Neuronal stem cell (in vitro differentiated cells): ENCODE results near the gene MAPRE3.

ENCODE experiments used
- DNase-seq: peaks from one replicate; pipeline ENCODE4 v3.0.0-alpha.2; 2013; ENCODE audit warnings: low spot score
- H2AFZ ChIP-seq: one replicate; pipeline ENCODE4 v1.6.1; 2013; ENCODE audit warnings: mild to moderate bottlenecking, low read length, inconsistent platforms
- H2AK5ac ChIP-seq: 2 replicates; pipeline ENCODE4 v1.6.1; 2013; ENCODE audit warnings: low read depth, mild to moderate bottlenecking, inconsistent platforms, low read length, moderate library complexity, mixed read lengths
- H2BK120ac ChIP-seq: 2 replicates; pipeline ENCODE4 v1.6.1; 2013; ENCODE audit warnings: low read depth, mild to moderate bottlenecking, inconsistent platforms, low read length, moderate library complexity, mixed read lengths
- H2BK12ac ChIP-seq: one replicate; pipeline ENCODE4 v1.6.1; 2013; ENCODE audit warnings: low read length, inconsistent platforms
- H2BK15ac ChIP-seq: 2 replicates; pipeline ENCODE4 v1.6.1; 2013; ENCODE audit warnings: mild to moderate bottlenecking, low read length, inconsistent platforms, mixed read lengths
- H2BK5ac ChIP-seq: one replicate; pipeline ENCODE4 v1.6.1; 2013; ENCODE audit warnings: inconsistent platforms, mild to moderate bottlenecking, low read length, moderate library complexity
- H3K14ac ChIP-seq: one replicate; pipeline ENCODE4 v1.6.1; 2013; ENCODE audit warnings: low read length, inconsistent platforms
- H3K18ac ChIP-seq: 2 replicates; pipeline ENCODE4 v1.6.1; 2013; ENCODE audit warnings: low read length, inconsistent platforms
- H3K23ac ChIP-seq: 2 replicates; pipeline ENCODE4 v1.6.1; 2013; ENCODE audit warnings: low read depth, mild to moderate bottlenecking, mixed read lengths, low read length, inconsistent platforms; ENCODE audit not compliant: poor library complexity
- H3K27ac ChIP-seq: replicated peaks from 3 replicates; pipeline ENCODE4 v1.5.1; 2013; ENCODE audit warnings: low read length, inconsistent platforms
- H3K27me3 ChIP-seq, 3 experiments: 2 replicates each; pipeline ENCODE4 v1.6.1; 2013; ENCODE audit warnings: low read length in 3 of 3, mild to moderate bottlenecking in 2 of 3, inconsistent platforms in 1 of 3, low read depth in 1 of 3, mixed read lengths in 1 of 3, moderate library complexity in 1 of 3; ENCODE audit not compliant: control insufficient read depth in 3 of 3, insufficient read depth in 3 of 3
- H3K36me3 ChIP-seq, 2 donors: replicated peaks in 1 of 2; 2 replicates each; pipeline ENCODE4 v1.6.1; 2013; ENCODE audit warnings: low read length in 2 of 2; ENCODE audit not compliant: control insufficient read depth in 2 of 2, insufficient read depth in 2 of 2
- H3K4ac ChIP-seq: 2 replicates; pipeline ENCODE4 v1.6.1; 2013; ENCODE audit warnings: inconsistent platforms, mild to moderate bottlenecking, low read length, moderate library complexity
- H3K4me1 ChIP-seq, 2 donors: 1 replicate in 1 of 2; 2 replicates in 1 of 2; pipeline ENCODE4 v1.6.1; 2013; ENCODE audit warnings: low read length in 2 of 2, low read depth in 1 of 2; ENCODE audit not compliant: control insufficient read depth in 2 of 2, insufficient read depth in 1 of 2
- H3K4me2 ChIP-seq: one replicate; pipeline ENCODE4 v1.6.1; 2013; ENCODE audit warnings: mild to moderate bottlenecking, low read length, inconsistent platforms; ENCODE audit not compliant: insufficient read depth, poor library complexity, severe bottlenecking
- H3K4me3 ChIP-seq, 2 donors: 2 replicates each; pipeline ENCODE4 v1.5.1; 2013; ENCODE audit warnings: low read length in 2 of 2, mild to moderate bottlenecking in 2 of 2, inconsistent platforms in 1 of 2, moderate library complexity in 1 of 2
- H3K79me1 ChIP-seq: one replicate; pipeline ENCODE4 v1.6.1; 2013; ENCODE audit warnings: low read depth, mild to moderate bottlenecking, inconsistent platforms, low read length, moderate library complexity
- H3K9ac ChIP-seq: one replicate; pipeline ENCODE4 v1.6.1; 2013; ENCODE audit warnings: mild to moderate bottlenecking, low read depth, low read length, inconsistent platforms; ENCODE audit not compliant: poor library complexity
- H3K9me3 ChIP-seq, 2 donors: replicated peaks in 1 of 2; 2 replicates each; pipeline versions ENCODE3 to v1.6.1; 2013; ENCODE audit warnings: low read length in 2 of 2, mild to moderate bottlenecking in 2 of 2, inconsistent platforms in 1 of 2, low read depth in 1 of 2, mixed read lengths in 1 of 2, moderate library complexity in 1 of 2; ENCODE audit not compliant: control insufficient read depth in 2 of 2, insufficient read depth in 1 of 2
- H4K8ac ChIP-seq: one replicate; pipeline ENCODE4 v1.6.1; 2013; ENCODE audit warnings: low read depth, mild to moderate bottlenecking, inconsistent platforms, low read length, moderate library complexity
- H4K91ac ChIP-seq: one replicate; pipeline ENCODE4 v1.6.1; 2013; ENCODE audit warnings: low read length, low read depth, mild to moderate bottlenecking, inconsistent platforms; ENCODE audit not compliant: poor library complexity
- WGBS, 2 donors: extraction: QIAGEN DNeasy Blood & Tissue Kit; methylation state at CpG; one replicate each; pipeline ENCODE4 v1.1.7; 2013; ENCODE audit warnings: missing lambda C conversion rate in 2 of 2, mixed read lengths in 1 of 2; ENCODE audit not compliant: insufficient read length in 2 of 2, insufficient replicate concordance in 1 of 2; ENCODE audit errors: extremely low coverage in 2 of 2; 5-methylcytosine and 5-hydroxymethylcytosine counted together

Gene MAPRE3

GRCh38 chr2:27071277-27071989 lies 101.0 kb downstream of the MAPRE3 start, which contains the start of gene OST4:
TSS of gene OST4 (minus strand) at chr2:27071654.
- Histone ChIP-seq H3K9ac (peak within 1 kb of the TSS; percentile 96), H2BK120ac (peak within 1 kb of the TSS; percentile 66), H4K91ac (no peak within 1 kb of the TSS), H3K27me3 (no peaks in the 10 kb centered on the region), H3K4me3 (peak within 1 kb of the TSS; percentile 92 to 94), H3K4ac (peak within 1 kb of the TSS; percentile 53), H3K23ac (peak within 1 kb of the TSS; percentile 95), H3K36me3 (peaks cover 23 to 39% of the 10 kb centered on the region in 2 donors), H3K27ac (peak within 1 kb of the TSS; percentile 51), H2BK15ac (peak within 1 kb of the TSS; percentile 60), H2AFZ (peak within 1 kb of the TSS; percentile 92), H3K4me1 (peaks cover 12 to 20% of the 10 kb centered on the region in 2 donors), H3K9me3 (no peaks in the 10 kb centered on the region), H3K79me1 (peaks cover 7% of the 10 kb centered on the region), H2BK5ac (peak within 1 kb of the TSS; percentile 89), H4K8ac (no peak within 1 kb of the TSS), H2BK12ac (peak within 1 kb of the TSS; percentile 17), H3K4me2 (peak within 1 kb of the TSS; percentile 92), H3K14ac (peak within 1 kb of the TSS; percentile 26), H3K18ac (peak within 1 kb of the TSS; percentile 98), H2AK5ac (peak within 1 kb of the TSS; percentile 82)
- peak; percentile 90 for DNase-seq
- WGBS, 2 donors = no CpG with 5 or more reads among the region's 86 CpGs

- peaks cover 23 to 34% of the 10 kb centered on the region in 2 donors for H3K36me3 ChIP-seq
- WGBS, 2 donors = no CpG with 5 or more reads among the region's 34 CpGs
- H3K4me3 ChIP-seq = peak overlapping the region; percentile 81 to 94
- H3K4me1 ChIP-seq = peaks cover 12 to 27% of the 10 kb centered on the region in 2 donors
- no peak for DNase-seq
- peak overlapping the region; percentile 95 for H3K18ac ChIP-seq
- H3K79me1 ChIP-seq = peaks cover 7% of the 10 kb centered on the region
- H2AFZ ChIP-seq = peak overlapping the region; percentile 92
- peak overlapping the region; percentile 89 for H2BK5ac ChIP-seq
- peak overlapping the region; percentile 92 for H3K4me2 ChIP-seq
- no peak overlapping the region for H3K14ac ChIP-seq
- H3K9me3 ChIP-seq = no peaks in the 10 kb centered on the region
- H4K91ac ChIP-seq = no peak overlapping the region
- no peaks in the 10 kb centered on the region for H3K27me3 ChIP-seq
- peak overlapping the region; percentile 90 for H3K9ac ChIP-seq
- peak overlapping the region; percentile 82 for H2AK5ac ChIP-seq
- no peak overlapping the region for H4K8ac ChIP-seq
- peak overlapping the region; percentile 13 for H2BK15ac ChIP-seq
- peak overlapping the region; percentile 95 for H3K23ac ChIP-seq
- no peak overlapping the region for H2BK12ac ChIP-seq
- peak overlapping the region; percentile 66 for H2BK120ac ChIP-seq
- peak overlapping the region; percentile 51 for H3K27ac ChIP-seq
- H3K4ac ChIP-seq = no peak overlapping the region
Observed at GRCh38 chr2:27071990-27072830, 101.8 kb downstream of the MAPRE3 start.

- H2BK120ac ChIP-seq = no peak overlapping the region
- H3K36me3 ChIP-seq = peaks cover 20 to 27% of the 10 kb centered on the region in 2 donors
- no peak for DNase-seq
- no CpG with 5 or more reads among the region's 5 CpGs for WGBS, 2 donors
- peak overlapping the region; percentile 92 for H2AFZ ChIP-seq
- no peak overlapping the region for H3K18ac ChIP-seq
- peak overlapping the region; percentile 89 for H2BK5ac ChIP-seq
- H3K14ac ChIP-seq = no peak overlapping the region
- peak overlapping the region; percentile 92 for H3K4me2 ChIP-seq
- H3K27me3 ChIP-seq = no peaks in the 10 kb centered on the region
- no peak overlapping the region for H3K27ac ChIP-seq
- H3K9me3 ChIP-seq = no peaks in the 10 kb centered on the region
- H3K23ac ChIP-seq = no peak overlapping the region
- peaks cover 12 to 30% of the 10 kb centered on the region in 2 donors for H3K4me1 ChIP-seq
- no peak overlapping the region for H2AK5ac ChIP-seq
- H4K91ac ChIP-seq = no peak overlapping the region
- H3K79me1 ChIP-seq = peaks cover 5% of the 10 kb centered on the region
- peak overlapping the region in 1 of 2 donors; percentile 94 for H3K4me3 ChIP-seq
- H2BK15ac ChIP-seq = no peak overlapping the region
- H3K4ac ChIP-seq = no peak overlapping the region
- H3K9ac ChIP-seq = no peak overlapping the region
- no peak overlapping the region for H4K8ac ChIP-seq
- H2BK12ac ChIP-seq = no peak overlapping the region
Observed at GRCh38 chr2:27072920-27073319, 102.5 kb downstream of the MAPRE3 start.

GRCh38 chr2:27073782-27074181 lies 103.3 kb downstream of the MAPRE3 start:
- Histone ChIP-seq H2AFZ (no peak overlapping the region), H4K91ac (no peak overlapping the region), H3K36me3 (peaks cover 12 to 18% of the 10 kb centered on the region in 2 donors), H3K27me3 (no peaks in the 10 kb centered on the region), H2BK120ac (no peak overlapping the region), H2AK5ac (no peak overlapping the region), H3K9ac (no peak overlapping the region), H3K4ac (no peak overlapping the region), H3K14ac (no peak overlapping the region), H3K18ac (no peak overlapping the region), H3K23ac (no peak overlapping the region), H3K4me3 (no peak overlapping the region), H2BK12ac (no peak overlapping the region), H3K9me3 (no peaks in the 10 kb centered on the region), H3K4me1 (peaks cover 15 to 38% of the 10 kb centered on the region in 2 donors), H2BK15ac (no peak overlapping the region), H2BK5ac (no peak overlapping the region), H4K8ac (no peak overlapping the region), H3K27ac (no peak overlapping the region), H3K79me1 (peaks cover 5% of the 10 kb centered on the region), H3K4me2 (no peak overlapping the region)
- no CpG with 5 or more reads among the region's 2 CpGs for WGBS, 2 donors
- no peak for DNase-seq
